ENCODE measurements around the gene CPS1. TPM values are rescaled to one million over a fixed set of nuclear protein-coding genes. Genes with fewer than 3 reads are reported as not detected.

The CPS1 gene
- total and polyA plus RNA-seq, 3 donors from 2014 or later = 17.2 to 22.5 (median 21.6) TPM

GRCh38 chr2:210567279-210567678 is 10.9 kb downstream of the CPS1 start:
- H3K4me1 ChIP-seq = no peaks in the 10 kb centered on the region
- no peaks in the 10 kb centered on the region for H3K9me3 ChIP-seq
- no peak overlapping the region for H3K27ac ChIP-seq
- no peak overlapping the region for H3K4me3 ChIP-seq
- intact Hi-C loops (cut with DNase I; ENCODE audit: low total_unique reads) = no loop called here
- no peaks in the 10 kb centered on the region for H3K36me3 ChIP-seq (ENCODE audit: low read depth, missing control alignments)
- no peak for DNase-seq
- no peak for TF ChIP-seq POLR2A (IDR thresholded peaks at IDR 0.05)
- TF ChIP-seq, protein P1, sequence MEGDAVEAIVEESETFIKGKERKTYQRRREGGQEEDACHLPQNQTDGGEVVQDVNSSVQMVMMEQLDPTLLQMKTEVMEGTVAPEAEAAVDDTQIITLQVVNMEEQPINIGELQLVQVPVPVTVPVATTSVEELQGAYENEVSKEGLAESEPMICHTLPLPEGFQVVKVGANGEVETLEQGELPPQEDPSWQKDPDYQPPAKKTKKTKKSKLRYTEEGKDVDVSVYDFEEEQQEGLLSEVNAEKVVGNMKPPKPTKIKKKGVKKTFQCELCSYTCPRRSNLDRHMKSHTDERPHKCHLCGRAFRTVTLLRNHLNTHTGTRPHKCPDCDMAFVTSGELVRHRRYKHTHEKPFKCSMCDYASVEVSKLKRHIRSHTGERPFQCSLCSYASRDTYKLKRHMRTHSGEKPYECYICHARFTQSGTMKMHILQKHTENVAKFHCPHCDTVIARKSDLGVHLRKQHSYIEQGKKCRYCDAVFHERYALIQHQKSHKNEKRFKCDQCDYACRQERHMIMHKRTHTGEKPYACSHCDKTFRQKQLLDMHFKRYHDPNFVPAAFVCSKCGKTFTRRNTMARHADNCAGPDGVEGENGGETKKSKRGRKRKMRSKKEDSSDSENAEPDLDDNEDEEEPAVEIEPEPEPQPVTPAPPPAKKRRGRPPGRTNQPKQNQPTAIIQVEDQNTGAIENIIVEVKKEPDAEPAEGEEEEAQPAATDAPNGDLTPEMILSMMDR (IDR thresholded peaks at IDR 0.05) = no peak
- no peaks in the 10 kb centered on the region for H3K27me3 ChIP-seq

DNA sequence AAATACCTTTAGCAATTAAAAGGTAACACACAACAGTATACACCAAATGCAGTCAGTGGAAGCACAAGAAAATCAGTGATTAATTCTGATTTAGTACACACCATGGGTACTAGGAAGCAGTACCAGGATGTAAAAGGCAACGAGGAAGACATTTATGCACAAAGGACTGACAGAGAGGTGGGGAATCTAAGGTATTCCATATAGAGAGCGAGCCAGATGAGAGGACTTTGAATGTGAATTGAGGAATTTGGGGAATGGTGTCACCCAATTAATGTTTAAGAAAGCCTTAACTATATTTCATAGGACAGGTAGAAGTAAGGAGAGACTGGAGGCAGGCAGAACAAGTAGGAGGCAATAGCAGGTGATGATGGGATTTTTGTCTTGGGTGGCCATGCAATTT is 11.7 kb downstream of the CPS1 start:
- no peak overlapping the region for H3K27ac ChIP-seq
- 74 to 84% methylated on average over 2 of the region's 2 CpGs for WGBS, 2 donors
- no peaks in the 10 kb centered on the region for H3K27me3 ChIP-seq
- no peaks in the 10 kb centered on the region for H3K9me3 ChIP-seq
- intact Hi-C loops (cut with DNase I; ENCODE audit: low total_unique reads) = no loop called here
- DNase-seq = no peak
- H3K4me1 ChIP-seq = no peaks in the 10 kb centered on the region
- no peak overlapping the region for H3K4me3 ChIP-seq
- no peaks in the 10 kb centered on the region for H3K36me3 ChIP-seq (ENCODE audit: low read depth, missing control alignments)
- no peak for TF ChIP-seq POLR2A (IDR thresholded peaks at IDR 0.05)
- TF ChIP-seq, protein P1 (IDR thresholded peaks at IDR 0.05) = no peak

- Histone ChIP-seq H3K4me3 (no peak overlapping the region), H3K4me1 (no peaks in the 10 kb centered on the region), H3K9me3 (no peaks in the 10 kb centered on the region), H3K27me3 (no peaks in the 10 kb centered on the region), H3K27ac (no peak overlapping the region), H3K36me3 (ENCODE audit: low read depth, missing control alignments) (no peaks in the 10 kb centered on the region)
- TF ChIP-seq, protein P1 (IDR thresholded peaks at IDR 0.05) = peak in 2 of 3 experiments; percentile 61 to 74
- TF ChIP-seq POLR2A (IDR thresholded peaks at IDR 0.05) = no peak
- 38 to 50% methylated on average over 2 of the region's 2 CpGs for WGBS, 2 donors
- intact Hi-C loops (cut with DNase I; ENCODE audit: low total_unique reads) = no loop called here
- DNase-seq = no peak
Measured at GRCh38 chr2:210577263-210578071, 21.1 kb downstream of the CPS1 start.

DNA sequence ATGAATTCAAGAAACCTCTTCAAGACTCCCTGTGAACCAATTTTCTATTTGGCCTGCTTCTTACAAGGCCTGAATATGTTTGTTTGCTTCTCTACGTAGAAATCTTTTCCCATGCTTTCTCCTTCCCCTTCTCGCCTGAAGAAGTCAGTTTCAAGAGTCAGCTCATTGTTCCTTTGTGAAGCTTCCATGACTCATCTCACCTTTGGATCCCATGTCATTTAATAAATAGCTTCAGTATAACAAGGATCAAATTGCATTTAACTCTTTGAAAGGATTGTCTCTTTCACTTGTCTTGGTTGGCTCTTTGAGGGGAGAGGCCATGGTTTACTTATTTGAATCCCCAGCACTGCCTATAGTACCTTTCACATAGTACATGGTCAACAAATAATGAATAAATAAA is 28.4 kb downstream of the CPS1 start:
- Histone ChIP-seq H3K4me1 (no peaks in the 10 kb centered on the region), H3K27me3 (no peaks in the 10 kb centered on the region), H3K27ac (no peak overlapping the region), H3K4me3 (no peak overlapping the region), H3K9me3 (no peaks in the 10 kb centered on the region), H3K36me3 (ENCODE audit: low read depth, missing control alignments) (no peaks in the 10 kb centered on the region)
- intact Hi-C loops (cut with DNase I; ENCODE audit: low total_unique reads) = no loop called here
- TF ChIP-seq POLR2A (IDR thresholded peaks at IDR 0.05) = no peak
- 81 to 89% methylated on average over 2 of the region's 2 CpGs for WGBS, 2 donors
- DNase-seq = no peak

DNA sequence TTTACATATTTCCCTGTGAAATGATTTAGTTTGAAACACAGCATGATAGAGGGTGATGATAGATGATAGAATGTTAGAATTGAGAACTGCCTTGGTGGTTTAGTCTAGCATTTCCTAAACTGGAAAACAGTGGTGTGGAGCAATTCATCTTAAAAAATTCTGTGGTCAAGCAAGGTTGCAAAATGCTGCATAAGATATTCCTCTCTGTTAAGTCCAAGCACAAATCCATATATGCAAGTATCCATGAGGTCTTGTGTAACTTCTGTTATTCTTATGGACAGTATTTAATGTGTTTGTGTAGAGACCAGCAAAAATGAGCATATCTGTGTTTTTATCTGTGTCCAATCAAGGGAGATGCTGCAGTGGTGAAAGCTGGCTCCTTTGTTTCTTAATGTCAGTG is 30.0 kb downstream of the CPS1 start:
- no peak for DNase-seq
- Histone ChIP-seq H3K27ac (no peak overlapping the region), H3K9me3 (no peaks in the 10 kb centered on the region), H3K4me1 (no peaks in the 10 kb centered on the region), H3K4me3 (no peak overlapping the region), H3K36me3 (ENCODE audit: low read depth, missing control alignments) (no peaks in the 10 kb centered on the region), H3K27me3 (no peaks in the 10 kb centered on the region)
- no peak for TF ChIP-seq POLR2A (IDR thresholded peaks at IDR 0.05)
- TF ChIP-seq, protein P1 (IDR thresholded peaks at IDR 0.05) = no peak
- intact Hi-C loops (cut with DNase I; ENCODE audit: low total_unique reads) = no loop called here
